22Rv1 (cell line): Measurements from ENCODE around the gene FAM169A.
"Not testable (repeated sequence)": the region's sequence is repeated elsewhere in the genome, so short reads cannot be mapped to it uniquely, and the experiment has no call there.

Experiments
- CTCF ChIP-seq: fragments of 450-650 bp; IDR thresholded peaks from 2 replicates; pipeline ENCODE4 v1.5.1; 2017; ENCODE audit warnings: mild to moderate bottlenecking
- ZFX ChIP-seq: fragments of 450-650 bp; IDR thresholded peaks from 2 replicates; pipeline ENCODE4 v1.6.1; 2017; ENCODE audit warnings: antibody characterized with exemption, borderline replicate concordance

- not testable (repeated sequence) for TF ChIP-seq CTCF, ZFX
These were observed 74.5 kb downstream of the FAM169A start for GRCh38 chr5:74791669-74792068.
